H9 (cell line): ENCODE results near the gene ADA. TPM values are rescaled to one million over a fixed set of nuclear protein-coding genes. Genes with fewer than 3 reads are reported as not detected.

ENCODE experiments used
- DNase-seq: peaks from one replicate; pipeline ENCODE4 v3.0.0-alpha.2; 2017
- H2AFZ ChIP-seq: one replicate; pipeline ENCODE4 v1.6.1; 2013; ENCODE audit warnings: mild to moderate bottlenecking, low read length, control low read depth, moderate library complexity
- H2AK5ac ChIP-seq: 2 replicates; pipeline ENCODE4 v1.6.1; 2013; ENCODE audit warnings: low read length, control low read depth, mixed read lengths; ENCODE audit not compliant: insufficient read length
- H2BK120ac ChIP-seq: one replicate; pipeline ENCODE4 v1.6.1; 2013; ENCODE audit warnings: low read depth, mild to moderate bottlenecking, low read length, control low read depth, inconsistent platforms; ENCODE audit not compliant: poor library complexity, severe bottlenecking
- H2BK12ac ChIP-seq: 2 replicates; pipeline ENCODE4 v1.6.1; 2013; ENCODE audit warnings: low read length, control low read depth, mixed read lengths, low read depth; ENCODE audit not compliant: insufficient read length
- H2BK15ac ChIP-seq: 2 replicates; pipeline ENCODE4 v1.6.1; 2013; ENCODE audit warnings: low read depth, low read length, control low read depth
- H2BK20ac ChIP-seq: one replicate; pipeline ENCODE4 v1.6.1; 2013; ENCODE audit warnings: low read depth, mild to moderate bottlenecking, low read length, control low read depth, inconsistent platforms; ENCODE audit not compliant: poor library complexity, severe bottlenecking
- H2BK5ac ChIP-seq: 2 replicates; pipeline ENCODE4 v1.6.1; 2013; ENCODE audit warnings: low read length, control low read depth, mixed read lengths; ENCODE audit not compliant: insufficient read length
- H3K14ac ChIP-seq: 2 replicates; pipeline ENCODE4 v1.6.1; 2013; ENCODE audit warnings: low read length, control low read depth; ENCODE audit not compliant: insufficient read depth
- H3K18ac ChIP-seq: 2 replicates; pipeline ENCODE4 v1.6.1; 2013; ENCODE audit warnings: low read depth, mild to moderate bottlenecking, mixed read lengths, low read length, control low read depth; ENCODE audit not compliant: insufficient read length
- H3K23ac ChIP-seq: 2 replicates; pipeline ENCODE4 v1.6.1; 2013; ENCODE audit warnings: low read length, control low read depth, mixed read lengths, low read depth; ENCODE audit not compliant: insufficient read length
- H3K23me2 ChIP-seq: 2 replicates; pipeline ENCODE4 v1.6.1; 2013; ENCODE audit warnings: low read depth, mild to moderate bottlenecking, mixed read lengths, low read length, control low read depth; ENCODE audit not compliant: insufficient read length, poor library complexity, severe bottlenecking
- H3K27ac ChIP-seq: 2 replicates; pipeline ENCODE4 v1.5.1; 2013; ENCODE audit warnings: low read length, control low read depth, mixed read lengths, low read depth; ENCODE audit not compliant: insufficient read length
- H3K27me3 ChIP-seq: 2 replicates; pipeline ENCODE4 v1.6.1; 2013; ENCODE audit warnings: low read length, control low read depth, inconsistent platforms; ENCODE audit not compliant: insufficient read depth
- H3K4ac ChIP-seq: 2 replicates; pipeline ENCODE4 v1.6.1; 2013; ENCODE audit warnings: low read depth, mild to moderate bottlenecking, control low read depth, inconsistent platforms, low read length, moderate library complexity
- H3K4me1 ChIP-seq: 2 replicates; pipeline ENCODE4 v1.6.1; 2013; ENCODE audit warnings: low read length, control low read depth, inconsistent platforms; ENCODE audit not compliant: insufficient read depth
- H3K4me2 ChIP-seq: 2 replicates; pipeline ENCODE4 v1.6.1; 2013; ENCODE audit warnings: low read length, control low read depth, mixed read lengths; ENCODE audit not compliant: insufficient read length, insufficient read depth
- H3K56ac ChIP-seq: 2 replicates; pipeline ENCODE4 v1.6.1; 2013; ENCODE audit warnings: low read depth, mild to moderate bottlenecking, mixed read lengths, low read length, control low read depth; ENCODE audit not compliant: insufficient read length
- H3K79me1 ChIP-seq: 2 replicates; pipeline ENCODE4 v1.6.1; 2013; ENCODE audit warnings: low read depth, mild to moderate bottlenecking, moderate library complexity, low read length, control low read depth, inconsistent platforms; ENCODE audit not compliant: insufficient read depth, poor library complexity, severe bottlenecking
- H3K79me2 ChIP-seq: 2 replicates; pipeline ENCODE4 v1.6.1; 2013; ENCODE audit warnings: low read length, control low read depth, inconsistent platforms; ENCODE audit not compliant: insufficient read depth
- H3K9ac ChIP-seq: 2 replicates; pipeline ENCODE4 v1.6.1; 2013; ENCODE audit warnings: low read length, control low read depth, mixed read lengths; ENCODE audit not compliant: insufficient read length; ENCODE audit errors: extremely low read depth
- H3K9me3 ChIP-seq: one replicate; pipeline ENCODE4 v1.6.1; 2013; ENCODE audit warnings: low read depth, low read length, inconsistent platforms; ENCODE audit not compliant: control insufficient read depth
- H3T11ph ChIP-seq: one replicate; pipeline ENCODE4 v1.6.1; 2013; ENCODE audit warnings: mild to moderate bottlenecking, low read length, control low read depth, inconsistent platforms
- H4K20me1 ChIP-seq: one replicate; pipeline ENCODE4 v1.6.1; 2013; ENCODE audit not compliant: control insufficient read depth, insufficient read length, insufficient read depth
- H4K5ac ChIP-seq: 2 replicates; pipeline ENCODE4 v1.6.1; 2013; ENCODE audit warnings: low read depth, mild to moderate bottlenecking, mixed read lengths, low read length, control low read depth; ENCODE audit not compliant: insufficient read length
- H4K8ac ChIP-seq: replicated peaks from 2 replicates; pipeline ENCODE4 v1.6.1; 2013; ENCODE audit warnings: low read length, control low read depth, mixed read lengths, low read depth; ENCODE audit not compliant: insufficient read length
- H4K91ac ChIP-seq: 2 replicates; pipeline ENCODE4 v1.6.1; 2013; ENCODE audit warnings: low read depth, mild to moderate bottlenecking, moderate library complexity, mixed read lengths, low read length, control low read depth; ENCODE audit not compliant: insufficient read length
- H3K27ac Mint-ChIP-seq, 3 experiments: 2 replicates in 2 of 3; 3 replicates in 1 of 3; pipeline ENCODE4 v1.8.0; 2020 to 2021; ENCODE audit warnings: mixed read lengths in 3 of 3, mild to moderate bottlenecking in 1 of 3, moderate library complexity in 1 of 3
- H3K27me3 Mint-ChIP-seq: 2 replicates; pipeline ENCODE4 v1.8.0; 2021; ENCODE audit warnings: low read depth, mild to moderate bottlenecking, moderate library complexity, mixed read lengths
- H3K36me3 Mint-ChIP-seq, 3 experiments: 2 replicates in 2 of 3; 3 replicates in 1 of 3; pipeline ENCODE4 v1.8.0; 2020 to 2021; ENCODE audit warnings: low read depth in 3 of 3, mixed read lengths in 3 of 3; ENCODE audit not compliant: insufficient read depth in 1 of 3
- H3K4me1 Mint-ChIP-seq, 2 experiments: 2 replicates each; pipeline ENCODE4 v1.8.0; 2020; ENCODE audit warnings: mixed read lengths in 2 of 2
- H3K4me3 Mint-ChIP-seq, 2 experiments: 2 replicates in 1 of 2; 3 replicates in 1 of 2; pipeline ENCODE4 v1.8.0; 2020 to 2021; ENCODE audit warnings: mild to moderate bottlenecking in 2 of 2, mixed read lengths in 2 of 2, moderate library complexity in 1 of 2
- H3K9me3 Mint-ChIP-seq, 2 experiments: 2 replicates in 1 of 2; 3 replicates in 1 of 2; pipeline ENCODE4 v1.8.0; 2020; ENCODE audit warnings: mild to moderate bottlenecking in 2 of 2, mixed read lengths in 2 of 2, moderate library complexity in 1 of 2
- CTCF ChIP-seq: fragments of 200-600 bp; sonication (generic); conservative IDR thresholded peaks from 3 replicates; pipeline ENCODE4 v1.8.0; 2021; ENCODE audit warnings: antibody characterized with exemption, mild to moderate bottlenecking
- WGBS: extraction: QIAGEN DNeasy Blood & Tissue Kit; methylation state at CpG from one replicate; pipeline ENCODE4 v1.1.7; 2013; ENCODE audit warnings: missing lambda C conversion rate, low lambda C conversion rate, mixed read lengths; ENCODE audit not compliant: insufficient read length; ENCODE audit errors: extremely low coverage; 5-methylcytosine and 5-hydroxymethylcytosine counted together
- total RNA-seq: library from RNA; stranded (reverse); gene quantifications from 2 replicates; pipeline ENCODE4 v1.2.1, GENCODE V29; 2021

Gene ADA
- total RNA-seq, 1 experiment from 2014 or later: 22.0 TPM

GRCh38 chr20:44606725-44607441 lies 44.6 kb downstream of the ADA start:
- no CpG with 5 or more reads among the region's 5 CpGs for WGBS
- H2BK20ac ChIP-seq: no peak overlapping the region
- H3K36me3 Mint-ChIP-seq: no peaks in the 10 kb centered on the region; a peak in 1 of 7 replicates
- H3K27me3 ChIP-seq: no peaks in the 10 kb centered on the region
- H3K4ac ChIP-seq: no peak overlapping the region
- H2AFZ ChIP-seq: no peak overlapping the region
- H3K27ac Mint-ChIP-seq: no peak overlapping the region
- H3K23ac ChIP-seq: no peak overlapping the region
- H4K5ac ChIP-seq: no peak overlapping the region
- H2BK120ac ChIP-seq: no peak overlapping the region
- peaks cover 4% of the 10 kb centered on the region; the same call in 1 of the 2 replicates for H3K4me1 ChIP-seq
- DNase-seq: no peak
- H3K9me3 ChIP-seq: no peaks in the 10 kb centered on the region
- peaks cover 7 to 14% of the 10 kb centered on the region in 2 experiments for H3K4me1 Mint-ChIP-seq
- H3K56ac ChIP-seq: no peak overlapping the region
- H3K27me3 Mint-ChIP-seq: no peaks in the 10 kb centered on the region
- peaks cover 0 to 3% of the 10 kb centered on the region in 2 experiments; a peak in 3 of 5 replicates for H3K9me3 Mint-ChIP-seq
- H4K91ac ChIP-seq: no peak overlapping the region
- no peak overlapping the region for H2BK5ac ChIP-seq
- H3K79me1 ChIP-seq: no peaks in the 10 kb centered on the region
- no peak for TF ChIP-seq CTCF
- H2BK15ac ChIP-seq: no peak overlapping the region
- no peak overlapping the region for H3K14ac ChIP-seq
- H3K4me3 Mint-ChIP-seq: no peak overlapping the region
- H3K18ac ChIP-seq: no peak overlapping the region
- no peaks in the 10 kb centered on the region for H4K20me1 ChIP-seq
- H3K9ac ChIP-seq: no peak overlapping the region
- no peak overlapping the region for H3T11ph ChIP-seq
- H4K8ac ChIP-seq: no peak overlapping the region
- H3K79me2 ChIP-seq: no peaks in the 10 kb centered on the region
- no peak overlapping the region for H2AK5ac ChIP-seq
- no peak overlapping the region for H3K27ac ChIP-seq
- H2BK12ac ChIP-seq: no peak overlapping the region
- no peak overlapping the region for H3K4me2 ChIP-seq
- no peaks in the 10 kb centered on the region for H3K23me2 ChIP-seq
